ENCODE data around the gene ZBTB17. TPM values are rescaled to one million over a fixed set of nuclear protein-coding genes. Genes with fewer than 3 reads are reported as not detected.

The ZBTB17 gene
- total RNA-seq, 1 donor from 2014 or later, result 23.9 TPM

GRCh38 chr1:15953791-15954241 lies 22.1 kb downstream of the ZBTB17 start:
- no peak for DNase-seq (ENCODE audit: low spot score)
- Mint-ChIP-seq H3K27ac (ENCODE audit: unreplicated experiment) (no peak overlapping the region), H3K27me3 (ENCODE audit: low read depth) (no peaks in the 10 kb centered on the region), H3K9me3 (ENCODE audit: low read depth) (no peaks in the 10 kb centered on the region), H3K36me3 (ENCODE audit: low read depth) (no peaks in the 10 kb centered on the region), H3K4me1 (ENCODE audit: low read depth) (peaks cover 83% of the 10 kb centered on the region), H3K4me3 (ENCODE audit: unreplicated experiment) (no peak overlapping the region)
- TF ChIP-seq, protein P1, sequence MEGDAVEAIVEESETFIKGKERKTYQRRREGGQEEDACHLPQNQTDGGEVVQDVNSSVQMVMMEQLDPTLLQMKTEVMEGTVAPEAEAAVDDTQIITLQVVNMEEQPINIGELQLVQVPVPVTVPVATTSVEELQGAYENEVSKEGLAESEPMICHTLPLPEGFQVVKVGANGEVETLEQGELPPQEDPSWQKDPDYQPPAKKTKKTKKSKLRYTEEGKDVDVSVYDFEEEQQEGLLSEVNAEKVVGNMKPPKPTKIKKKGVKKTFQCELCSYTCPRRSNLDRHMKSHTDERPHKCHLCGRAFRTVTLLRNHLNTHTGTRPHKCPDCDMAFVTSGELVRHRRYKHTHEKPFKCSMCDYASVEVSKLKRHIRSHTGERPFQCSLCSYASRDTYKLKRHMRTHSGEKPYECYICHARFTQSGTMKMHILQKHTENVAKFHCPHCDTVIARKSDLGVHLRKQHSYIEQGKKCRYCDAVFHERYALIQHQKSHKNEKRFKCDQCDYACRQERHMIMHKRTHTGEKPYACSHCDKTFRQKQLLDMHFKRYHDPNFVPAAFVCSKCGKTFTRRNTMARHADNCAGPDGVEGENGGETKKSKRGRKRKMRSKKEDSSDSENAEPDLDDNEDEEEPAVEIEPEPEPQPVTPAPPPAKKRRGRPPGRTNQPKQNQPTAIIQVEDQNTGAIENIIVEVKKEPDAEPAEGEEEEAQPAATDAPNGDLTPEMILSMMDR (IDR thresholded peaks at IDR 0.05), result no peak

GRCh38 chr1:15953294-15953771 lies 22.6 kb downstream of the ZBTB17 start:
- no peaks in the 10 kb centered on the region for H3K36me3 Mint-ChIP-seq (ENCODE audit: low read depth)
- peaks cover 83% of the 10 kb centered on the region for H3K4me1 Mint-ChIP-seq (ENCODE audit: low read depth)
- peak overlapping the region; percentile 98 for H3K27ac Mint-ChIP-seq (ENCODE audit: unreplicated experiment)
- no peak for DNase-seq (ENCODE audit: low spot score)
- no peaks in the 10 kb centered on the region for H3K27me3 Mint-ChIP-seq (ENCODE audit: low read depth)
- TF ChIP-seq, protein P1 (IDR thresholded peaks at IDR 0.05), result no peak
- H3K9me3 Mint-ChIP-seq (ENCODE audit: low read depth), result no peaks in the 10 kb centered on the region
- H3K4me3 Mint-ChIP-seq (ENCODE audit: unreplicated experiment), result no peak overlapping the region

- H3K9me3 Mint-ChIP-seq (ENCODE audit: low read depth), result no peaks in the 10 kb centered on the region
- H3K27ac Mint-ChIP-seq (ENCODE audit: unreplicated experiment), result peak overlapping the region; percentile 98
- H3K4me3 Mint-ChIP-seq (ENCODE audit: unreplicated experiment), result peak overlapping the region; percentile 29
- no peaks in the 10 kb centered on the region for H3K27me3 Mint-ChIP-seq (ENCODE audit: low read depth)
- peaks cover 4% of the 10 kb centered on the region for H3K36me3 Mint-ChIP-seq (ENCODE audit: low read depth)
- peaks cover 83% of the 10 kb centered on the region for H3K4me1 Mint-ChIP-seq (ENCODE audit: low read depth)
- TF ChIP-seq, protein P1 (IDR thresholded peaks at IDR 0.05), result peak; percentile 51
- DNase-seq (ENCODE audit: low spot score), result no peak
Measured at GRCh38 chr1:15952317-15953258, 23.3 kb downstream of the ZBTB17 start.

DNA sequence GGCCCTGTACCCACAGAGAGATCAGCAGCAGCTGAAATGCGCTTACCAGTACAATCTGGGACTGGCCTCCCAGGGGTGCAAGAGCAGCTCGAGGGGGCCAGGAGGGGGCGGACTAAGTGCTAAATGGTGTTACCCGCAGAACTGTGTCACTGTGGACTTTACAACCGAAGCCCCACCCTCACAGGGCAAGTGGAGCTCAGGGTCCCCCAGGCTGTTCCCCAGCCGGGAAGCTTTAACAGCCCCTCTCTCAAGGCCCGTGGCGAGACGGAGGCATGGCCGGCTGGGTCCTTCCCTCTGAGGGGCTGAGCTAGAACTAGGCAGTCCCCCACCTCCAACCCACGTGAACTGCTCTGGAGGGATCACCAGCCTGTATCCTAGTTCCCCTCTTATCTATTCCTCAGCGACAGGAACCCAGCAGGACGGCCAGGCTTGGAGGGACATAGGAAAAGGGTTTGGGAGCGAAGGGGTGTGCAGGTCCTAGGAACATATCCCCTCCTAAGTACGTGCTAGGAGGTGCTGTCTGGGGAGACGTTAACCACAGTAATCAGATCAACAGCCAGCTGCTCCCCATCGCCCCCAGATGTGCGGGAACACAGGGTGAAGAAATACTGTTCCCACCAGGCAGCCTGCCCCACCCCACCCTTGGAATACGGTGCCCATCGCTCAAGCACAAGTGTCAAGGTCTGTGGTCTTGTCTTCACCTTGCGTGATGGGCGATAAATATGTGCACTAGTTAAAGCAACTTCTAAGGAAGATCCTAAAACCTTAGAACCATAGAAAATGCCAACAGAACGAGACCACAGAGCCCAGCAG lies 24.4 kb downstream of the ZBTB17 start:
- H3K9me3 Mint-ChIP-seq (ENCODE audit: low read depth), result no peaks in the 10 kb centered on the region

More for the DNA sequence above, 24.4 kb downstream of the ZBTB17 start:
- TF ChIP-seq, protein P1 (IDR thresholded peaks at IDR 0.05), result no peak
- Mint-ChIP-seq H3K4me1 (ENCODE audit: low read depth) (peaks cover 78% of the 10 kb centered on the region), H3K36me3 (ENCODE audit: low read depth) (peaks cover 8% of the 10 kb centered on the region), H3K4me3 (ENCODE audit: unreplicated experiment) (no peak overlapping the region), H3K27me3 (ENCODE audit: low read depth) (no peaks in the 10 kb centered on the region), H3K27ac (ENCODE audit: unreplicated experiment) (peak overlapping the region; percentile 98)
- DNase-seq (ENCODE audit: low spot score), result no peak

All from chondrocyte (in vitro differentiated cells).